ENCODE measurements around the gene CD300E.
"Not testable (repeated sequence)": the region's sequence is repeated elsewhere in the genome, so short reads cannot be mapped to it uniquely, and the experiment has no call there.

CD300E gene, protein sequence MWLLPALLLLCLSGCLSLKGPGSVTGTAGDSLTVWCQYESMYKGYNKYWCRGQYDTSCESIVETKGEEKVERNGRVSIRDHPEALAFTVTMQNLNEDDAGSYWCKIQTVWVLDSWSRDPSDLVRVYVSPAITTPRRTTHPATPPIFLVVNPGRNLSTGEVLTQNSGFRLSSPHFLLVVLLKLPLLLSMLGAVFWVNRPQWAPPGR

DNA sequence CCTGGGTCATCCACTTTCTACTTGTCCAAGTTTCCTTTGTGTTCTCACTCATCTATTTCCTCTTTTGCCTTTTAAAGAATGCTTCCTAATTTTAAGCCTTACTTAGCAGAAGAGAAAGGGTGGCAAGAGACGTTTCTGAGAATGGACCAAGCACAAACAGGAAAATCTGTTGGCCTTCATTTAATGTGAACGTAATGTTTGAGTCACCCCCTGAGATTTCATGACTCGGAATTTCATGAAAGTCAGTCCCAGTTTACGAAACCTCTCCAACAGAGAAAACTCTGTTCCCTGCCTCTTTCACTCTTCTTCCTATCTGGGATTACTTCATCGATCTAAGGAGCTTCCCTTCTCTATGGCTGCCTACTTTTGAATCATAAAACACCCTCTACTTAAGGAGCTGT lies at the start of gene CD300E:
Gene CD300E (minus strand): TSS at position 46 of the 401 bp plus-strand sequence. CDS start 117 bp downstream, outside the sequence.
- ATAC-seq (no peak), DNase-seq (no peak)

DNA sequence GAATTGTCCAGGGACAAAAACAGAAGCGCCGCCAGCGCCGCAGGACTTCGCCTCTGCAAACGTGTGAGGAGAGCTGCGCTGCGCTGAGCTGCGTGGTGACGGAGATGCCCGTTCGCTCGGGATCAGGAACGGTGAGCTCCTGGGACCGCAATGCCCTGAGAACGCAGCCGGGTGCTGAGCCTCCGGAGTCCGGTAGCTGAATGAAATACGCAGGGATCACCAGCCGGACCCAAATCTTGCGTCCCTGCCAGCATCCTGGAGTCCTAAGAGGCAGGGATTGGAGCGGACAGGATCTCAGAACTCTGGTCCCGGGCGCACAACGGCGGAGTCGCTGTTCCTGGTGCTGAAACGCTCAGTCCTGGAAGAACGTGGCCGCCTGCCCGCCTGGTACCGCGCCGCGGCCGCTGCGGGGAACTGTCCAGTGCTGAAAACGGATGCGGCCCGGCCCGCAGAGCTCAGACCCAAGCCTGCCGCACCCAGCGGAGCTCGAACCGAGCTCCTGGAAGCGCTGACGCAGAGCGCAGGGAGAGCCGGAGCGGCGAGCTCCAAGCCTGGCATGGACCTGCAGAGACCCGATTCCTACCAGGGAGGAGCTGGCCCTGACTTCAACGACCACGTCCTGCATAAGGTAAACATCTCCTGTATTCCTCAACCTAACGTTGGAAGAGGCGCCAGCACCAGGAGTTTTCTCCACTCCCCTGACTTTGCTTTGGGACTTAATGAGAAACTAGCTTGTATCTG lies 47.7 kb upstream of the CD300E start:
- peak; percentile 78 for DNase-seq

DNA sequence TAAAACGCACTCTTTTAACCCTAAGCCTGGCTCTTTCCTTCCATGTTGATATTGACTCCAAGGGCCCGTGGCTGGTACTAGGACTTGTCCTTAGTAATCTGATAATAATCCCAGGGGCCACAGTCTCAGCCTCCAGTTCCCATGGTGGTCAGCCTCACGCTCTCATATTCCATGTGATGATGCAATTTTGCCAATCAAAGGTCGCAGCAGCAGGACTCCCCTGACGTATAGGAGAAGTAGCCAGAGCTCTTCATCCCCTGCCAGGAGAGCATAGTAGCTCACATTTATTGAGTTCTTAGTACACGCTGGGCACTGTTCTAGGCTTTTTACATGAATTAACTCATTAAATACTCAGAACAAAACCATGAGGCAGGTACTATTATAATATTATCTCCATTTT lies 46.8 kb upstream of the CD300E start:
- DNase-seq (no peak), ATAC-seq (no peak)

More for the DNA sequence above, 47.7 kb upstream of the CD300E start:
- ATAC-seq = peak; percentile 78

DNA sequence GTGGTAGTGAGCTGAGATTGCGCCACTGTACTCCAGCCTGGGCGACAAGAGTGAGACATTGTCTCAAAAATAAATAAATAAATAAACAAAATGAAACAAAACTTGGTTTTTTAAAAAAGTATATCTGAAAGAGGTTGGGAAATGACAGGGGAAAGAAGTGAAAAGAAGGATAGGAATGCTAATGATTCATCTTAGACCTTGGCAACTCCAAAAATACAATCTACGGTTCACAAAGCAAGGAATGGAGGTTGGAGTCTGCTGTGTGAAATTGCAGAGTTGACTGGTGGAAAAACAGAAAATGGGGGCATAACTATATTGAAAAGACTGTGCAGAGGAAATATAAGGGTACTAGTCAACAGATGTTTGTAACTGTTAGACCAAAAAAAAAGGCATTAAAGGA lies 40.0 kb upstream of the CD300E start:
- DNase-seq (no peak), ATAC-seq (no peak)

DNA sequence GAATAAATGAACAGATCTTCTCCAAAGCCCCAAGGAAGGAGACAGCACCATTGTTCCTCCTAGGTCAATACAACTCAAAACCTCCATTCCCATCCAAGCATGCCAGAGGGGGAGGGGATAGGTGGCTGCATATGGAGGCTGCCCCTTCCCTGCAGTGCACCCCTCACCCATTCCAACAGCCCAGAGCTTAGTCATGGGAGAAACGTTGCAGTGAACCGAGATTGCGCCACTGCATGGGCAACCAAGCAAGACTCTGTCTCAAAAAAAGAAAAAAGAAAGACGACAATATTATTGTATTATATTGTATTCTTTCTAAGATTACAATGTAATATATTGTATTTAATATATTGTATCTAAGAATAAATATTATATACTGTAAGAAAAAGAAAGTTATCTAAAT lies 36.4 kb upstream of the CD300E start:
- ATAC-seq (no peak), DNase-seq (no peak)

DNA sequence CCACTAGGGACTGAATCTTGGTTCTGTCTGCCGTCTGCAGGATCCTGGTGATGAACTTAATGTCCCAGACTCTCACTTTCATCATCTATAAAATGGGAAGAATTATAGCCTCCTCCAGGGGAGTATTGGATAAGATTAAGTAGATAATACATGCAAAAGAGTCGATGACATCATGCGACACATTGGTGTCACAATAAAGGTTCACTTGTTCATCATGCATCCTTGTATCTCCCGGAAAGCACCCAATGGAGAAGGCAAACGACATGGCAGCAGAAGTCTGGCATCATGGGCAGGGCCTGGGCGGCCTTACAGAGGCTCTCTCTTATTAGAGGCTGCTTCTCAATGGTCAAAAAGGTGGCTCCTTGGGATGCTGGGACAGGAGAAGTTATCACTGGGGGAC lies 35.1 kb upstream of the CD300E start:
- no peak for DNase-seq
- ATAC-seq = no peak

DNA sequence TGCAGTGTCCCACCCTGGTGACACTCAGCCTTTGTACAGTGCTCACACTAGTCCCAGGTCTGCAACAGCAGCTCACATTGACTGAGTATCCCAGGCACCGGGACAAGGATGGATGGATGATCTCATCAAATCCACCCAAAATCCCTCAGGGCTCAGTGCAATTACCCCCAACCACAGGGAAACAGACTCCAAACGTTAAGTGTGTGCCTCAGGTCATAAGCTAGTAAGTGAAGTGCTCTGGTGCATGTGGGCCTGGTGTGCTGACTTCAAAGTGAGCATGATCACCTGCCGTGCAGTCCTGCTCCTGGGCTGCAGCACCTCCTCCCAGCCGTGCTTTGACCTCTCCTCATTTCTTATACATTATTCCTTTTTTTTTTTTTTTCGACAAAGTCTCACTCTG lies 31.2 kb upstream of the CD300E start:
- no peak for ATAC-seq
- no peak for DNase-seq

DNA sequence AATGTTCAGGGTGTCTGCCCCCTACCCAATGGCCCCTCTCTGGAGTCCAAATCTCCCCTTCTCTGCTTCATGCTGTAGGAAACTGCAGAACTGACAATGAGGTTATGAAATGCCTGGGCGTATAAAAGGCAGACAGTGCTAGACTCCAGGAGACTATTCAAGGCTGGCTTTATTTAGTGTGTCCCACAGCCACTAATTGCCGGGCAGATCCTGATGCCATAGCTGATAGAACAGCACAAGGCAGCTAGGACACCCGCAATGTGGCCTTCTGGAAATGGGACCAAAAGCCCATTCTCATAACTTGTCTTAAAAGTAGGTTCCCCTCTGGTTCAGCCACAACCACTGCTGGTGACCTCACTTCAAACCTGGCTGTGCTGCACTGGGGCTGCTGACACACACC lies 28.5 kb upstream of the CD300E start:
- DNase-seq (no peak), ATAC-seq (no peak)

DNA sequence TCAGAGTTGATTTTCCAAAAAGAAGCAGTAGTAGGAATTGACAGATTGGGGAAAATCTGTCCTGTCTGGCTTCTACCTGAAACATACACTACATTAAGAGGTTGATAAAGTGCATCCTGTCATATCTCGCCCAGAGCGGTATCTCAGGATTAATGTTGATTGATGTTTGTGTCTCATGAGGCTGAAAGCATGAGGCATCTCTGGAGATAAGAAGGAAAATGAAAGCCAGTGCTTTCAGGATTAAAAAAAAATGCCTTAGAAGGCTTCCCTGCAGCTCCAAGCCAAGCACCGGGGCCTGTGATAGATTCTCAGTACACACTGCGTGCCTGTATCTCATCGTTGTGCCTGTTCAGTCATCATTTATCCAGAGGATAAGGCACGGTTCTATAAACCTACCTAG lies 26.4 kb upstream of the CD300E start:
- no peak for DNase-seq
- ATAC-seq = no peak

DNA sequence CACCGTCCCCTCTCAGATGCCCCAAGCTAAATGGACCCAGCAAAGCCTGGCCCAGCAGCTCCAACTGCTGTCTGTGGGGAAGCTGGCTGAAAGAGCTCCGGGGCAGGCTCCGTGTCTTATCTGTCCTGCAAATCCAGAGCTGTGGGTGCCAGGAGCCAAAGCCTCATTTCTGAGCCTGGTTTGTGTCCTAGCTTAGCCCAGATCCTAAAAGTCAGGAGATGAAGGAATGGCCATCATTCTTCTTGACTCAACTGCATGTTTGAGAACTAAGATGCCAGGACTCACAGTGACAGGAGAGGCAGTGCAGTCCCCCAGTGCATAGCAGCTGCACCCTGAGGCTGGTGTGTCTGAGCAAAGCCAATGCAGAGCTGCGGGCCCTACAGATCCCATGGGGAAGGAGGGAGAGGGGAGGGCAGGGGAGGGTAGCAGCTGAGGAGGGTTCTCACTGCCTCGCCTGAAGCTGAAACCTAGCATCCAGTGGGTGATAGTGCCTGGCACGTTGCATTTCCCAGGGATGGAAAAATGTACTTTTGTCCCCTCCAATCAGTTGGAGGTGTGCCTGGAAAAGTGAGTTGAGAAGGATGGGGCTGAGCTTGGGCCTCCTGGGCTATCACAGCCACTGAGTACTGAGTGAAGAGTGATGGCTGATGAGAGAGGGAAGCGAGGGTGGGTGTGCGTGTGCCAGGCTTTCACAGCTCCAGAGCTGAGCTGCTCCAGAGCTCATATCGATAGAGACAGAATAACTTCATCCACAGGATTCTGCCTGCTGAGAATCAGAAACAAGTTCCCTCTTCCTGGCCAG lies 24.5 kb upstream of the CD300E start:
- DNase-seq (no peak), ATAC-seq (no peak)

DNA sequence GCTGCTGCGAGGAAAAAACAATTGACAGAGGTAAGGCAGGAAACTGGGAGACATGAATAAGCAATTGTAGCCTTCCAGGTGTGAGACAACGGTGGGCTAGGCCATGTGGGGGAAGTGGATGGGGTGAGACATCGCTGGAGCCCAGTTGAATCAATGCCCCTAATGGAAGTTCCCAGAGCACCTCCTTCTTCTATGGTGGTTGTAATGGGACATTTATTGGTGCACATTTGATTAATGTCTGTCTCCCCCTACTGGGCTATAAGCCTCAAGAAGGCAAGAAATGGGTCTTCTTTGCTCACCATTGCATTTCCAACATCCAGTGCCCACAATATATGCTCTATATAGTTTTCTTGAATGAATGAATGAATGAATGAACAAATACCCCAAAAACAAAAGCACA lies 22.7 kb upstream of the CD300E start:
- DNase-seq (no peak), ATAC-seq (peak; percentile 32)

DNA sequence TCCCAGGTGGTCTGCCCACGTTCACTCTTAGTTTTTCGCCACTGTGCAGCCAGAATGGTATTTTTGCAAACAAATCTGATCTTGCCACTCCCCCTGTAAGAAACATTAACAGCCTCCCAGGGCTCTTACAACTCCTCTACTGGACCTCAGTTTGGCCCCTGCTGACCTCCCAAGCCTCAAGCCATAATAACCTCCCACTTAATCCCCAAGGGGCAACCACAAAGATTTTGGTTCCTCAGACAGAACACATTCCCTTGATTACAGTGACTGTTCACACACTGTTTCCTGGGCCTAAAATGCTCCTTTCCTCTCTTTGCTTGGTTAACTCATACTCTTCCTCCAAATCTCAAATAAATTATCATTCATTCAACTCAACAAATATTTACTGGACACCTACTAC lies 21.5 kb upstream of the CD300E start:
- ATAC-seq = no peak

DNA sequence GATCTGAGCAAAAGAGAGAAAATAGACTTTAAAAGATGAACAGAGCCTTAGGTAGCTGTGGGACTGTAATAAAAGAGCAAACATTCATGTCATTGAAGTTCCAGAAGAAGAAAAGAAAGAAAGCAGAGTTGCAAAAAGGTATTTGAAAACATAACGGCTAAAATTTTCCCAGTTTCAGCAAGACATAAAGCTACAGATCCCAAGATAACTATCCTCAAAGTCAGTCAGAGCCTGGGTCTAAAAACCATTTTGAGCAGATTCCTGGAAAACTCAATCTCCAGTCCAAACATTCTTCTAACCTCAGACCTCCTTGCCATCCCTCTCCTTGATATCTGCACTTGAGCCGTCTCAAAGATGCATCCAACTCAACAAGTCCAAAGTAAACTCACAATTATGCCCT lies 20.9 kb upstream of the CD300E start:
- ATAC-seq (no peak), DNase-seq (no peak)

More for the DNA sequence above, 21.5 kb upstream of the CD300E start:
- DNase-seq = no peak

DNA sequence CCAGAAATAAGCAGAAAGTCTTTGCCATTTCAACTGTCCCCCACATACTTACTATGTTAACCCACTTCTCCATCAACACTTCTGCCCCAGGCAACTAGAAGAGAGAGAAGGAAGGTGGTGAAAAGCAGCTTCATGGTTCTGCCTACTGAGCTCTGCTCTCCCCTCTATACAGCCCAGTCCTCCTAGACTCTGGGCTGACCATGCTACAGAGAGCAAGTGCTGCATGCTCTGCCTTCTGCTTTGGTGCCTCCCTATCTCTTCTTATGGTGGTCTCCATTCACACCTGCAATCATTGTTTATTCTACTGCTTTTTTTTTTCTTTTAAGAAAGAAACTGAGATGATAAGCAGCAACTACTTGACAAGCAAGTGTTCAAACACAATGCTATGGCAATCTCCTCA lies 20.3 kb upstream of the CD300E start:
- DNase-seq (no peak), ATAC-seq (no peak)

DNA sequence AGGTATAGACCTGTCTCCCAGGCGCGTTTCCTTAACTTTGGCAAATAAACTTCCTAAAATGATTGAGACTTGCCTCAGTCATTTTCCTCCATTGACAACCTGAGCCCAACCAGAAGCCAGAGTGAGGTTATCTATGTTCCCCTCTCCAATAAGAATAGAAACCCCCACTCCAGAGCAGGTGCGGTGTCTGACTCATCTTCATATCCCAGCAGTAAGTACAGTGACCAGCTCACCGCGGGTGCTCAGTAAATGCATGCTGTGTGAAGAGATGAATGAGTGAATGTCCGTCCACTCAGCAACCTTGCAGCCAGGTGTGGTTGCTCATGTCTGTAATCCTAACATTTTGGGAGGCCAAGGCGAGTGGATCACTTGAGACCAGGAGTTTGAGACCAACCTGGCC lies 19.5 kb upstream of the CD300E start:
- ATAC-seq = no peak
- no peak for DNase-seq

DNA sequence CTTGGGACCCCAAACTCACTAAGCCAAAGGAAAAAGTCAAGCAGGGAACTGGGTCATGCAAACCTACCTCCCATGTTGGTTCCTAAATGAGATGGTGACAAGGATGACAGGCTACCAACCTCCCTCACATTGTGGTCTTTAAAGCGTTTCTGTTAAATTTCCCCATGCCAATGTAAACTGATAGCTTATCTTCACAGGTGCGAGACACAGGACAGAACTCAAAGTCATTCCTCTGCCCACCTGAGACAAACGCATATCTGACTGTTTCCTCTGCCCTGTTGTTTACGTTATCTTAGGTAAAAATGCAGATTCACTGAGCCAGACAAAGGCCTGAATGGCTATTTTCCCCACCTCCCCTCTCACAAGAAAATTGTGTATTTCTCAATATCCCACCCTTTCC lies 19.0 kb upstream of the CD300E start:
- DNase-seq (no peak), ATAC-seq (no peak)

DNA sequence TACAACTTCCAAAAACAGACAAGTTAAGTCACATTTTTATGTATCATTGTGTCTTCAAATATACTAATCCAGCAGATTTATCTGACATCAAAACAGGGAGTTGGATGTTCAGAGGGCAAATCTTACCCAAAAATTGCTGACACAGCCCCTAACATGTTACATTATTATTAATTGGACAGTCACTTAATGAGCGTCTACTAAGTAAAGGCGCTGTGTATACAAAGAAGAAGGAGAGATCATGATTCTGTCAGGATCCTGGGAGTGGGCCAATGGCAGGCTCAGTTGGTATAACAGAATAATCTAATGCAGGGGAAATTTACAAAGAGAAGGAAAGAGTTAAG lies 18.4 kb upstream of the CD300E start:
- ATAC-seq = no peak

DNA sequence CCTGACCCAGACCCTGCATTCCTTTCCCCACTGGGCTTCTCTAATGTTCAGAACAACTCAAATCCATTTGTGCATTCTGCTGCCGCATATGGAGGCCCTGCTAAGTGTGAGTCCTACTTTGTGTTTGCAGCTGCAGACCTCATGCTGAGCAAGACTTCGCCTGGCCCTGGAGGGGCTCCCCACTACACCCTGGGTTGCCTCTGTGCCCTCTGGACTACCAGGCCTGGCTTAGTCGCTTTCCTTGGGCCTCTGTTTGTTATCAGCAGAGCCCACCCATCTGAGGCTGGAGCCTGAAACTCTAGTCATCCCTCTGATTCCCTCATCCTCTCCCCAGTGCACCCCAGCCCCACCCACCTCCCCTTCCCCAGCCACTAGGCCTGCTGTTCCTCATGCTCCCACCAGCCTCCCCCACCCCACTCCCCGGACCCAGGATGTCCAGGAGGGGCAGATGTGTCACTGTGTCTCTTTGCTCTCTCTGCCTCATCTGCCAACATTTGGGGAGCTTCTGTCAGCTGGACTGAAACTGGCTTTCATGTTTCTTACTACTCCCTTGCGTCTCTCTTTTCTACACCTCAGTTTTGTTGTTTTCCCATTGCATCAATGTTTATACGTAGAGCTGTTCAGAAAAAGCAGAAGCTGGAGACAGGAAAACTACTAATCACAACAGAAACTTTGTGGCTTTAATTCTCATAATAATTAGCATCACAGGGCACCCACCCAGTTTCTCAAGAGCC lies 17.9 kb upstream of the CD300E start:
- no peak for ATAC-seq
- no peak for DNase-seq

More for the DNA sequence above, 18.4 kb upstream of the CD300E start:
- no peak for DNase-seq

DNA sequence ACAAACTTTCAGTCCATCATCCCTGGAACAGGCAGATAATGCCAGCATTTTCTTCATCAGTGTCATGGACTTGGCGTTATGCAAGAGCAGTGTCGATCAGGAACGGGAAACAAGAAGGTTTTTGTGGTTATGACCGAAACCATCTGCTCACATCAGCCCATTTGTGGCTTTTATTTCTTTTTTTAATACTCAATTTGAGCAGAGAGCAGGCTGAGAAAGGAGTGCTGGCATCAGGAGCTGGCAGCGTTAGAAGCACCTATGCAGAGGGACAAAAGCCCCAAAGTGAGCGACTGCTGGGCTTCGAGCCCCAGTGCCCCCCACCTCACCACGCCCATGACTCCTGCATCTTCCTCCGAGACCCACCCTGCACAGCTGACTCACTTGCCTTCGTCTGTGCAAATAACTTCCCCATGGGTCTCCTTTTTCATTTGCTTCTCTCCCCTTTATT lies 16.2 kb upstream of the CD300E start:
- DNase-seq (no peak), ATAC-seq (peak; percentile 51)

DNA sequence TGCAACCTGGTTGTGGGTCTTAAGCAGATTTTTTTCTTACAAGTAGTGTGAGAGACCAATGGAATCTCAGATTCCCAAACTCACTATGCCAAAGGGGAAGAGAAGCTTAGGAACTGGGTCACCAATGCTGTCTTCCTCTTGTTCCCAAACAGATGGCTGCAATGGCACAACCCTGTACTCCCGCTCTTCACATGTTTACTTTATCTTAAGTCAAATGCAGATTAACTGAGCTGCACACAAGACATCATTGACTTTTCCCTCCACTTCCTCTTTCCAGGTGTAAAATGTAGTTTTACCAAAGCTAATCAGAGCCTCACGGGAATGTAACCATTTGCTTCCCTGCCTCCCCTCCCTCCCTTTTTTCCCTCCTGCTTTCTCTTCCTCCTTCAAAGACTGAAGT lies 14.4 kb upstream of the CD300E start:
- DNase-seq = no peak
- no peak for ATAC-seq

DNA sequence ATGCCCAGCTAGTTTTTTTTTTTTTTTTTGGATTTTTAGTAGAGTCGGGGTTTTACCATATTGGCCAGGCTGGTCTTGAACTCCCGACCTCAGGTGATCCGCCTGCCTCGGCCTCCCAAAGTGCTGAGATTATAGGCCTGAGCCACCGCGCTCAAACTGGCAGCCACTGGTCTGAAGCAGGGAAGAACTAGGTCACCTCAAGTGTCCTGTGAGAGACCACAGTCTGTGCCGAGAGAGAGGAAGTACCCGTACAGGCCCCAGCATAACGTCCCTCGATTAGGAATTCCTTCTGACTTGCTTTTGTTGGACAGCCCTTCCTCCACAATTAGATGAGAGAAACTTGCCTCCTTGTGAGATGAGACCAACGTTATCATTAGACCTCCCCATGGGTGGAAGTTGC lies 13.7 kb upstream of the CD300E start:
- DNase-seq (no peak), ATAC-seq (no peak)

DNA sequence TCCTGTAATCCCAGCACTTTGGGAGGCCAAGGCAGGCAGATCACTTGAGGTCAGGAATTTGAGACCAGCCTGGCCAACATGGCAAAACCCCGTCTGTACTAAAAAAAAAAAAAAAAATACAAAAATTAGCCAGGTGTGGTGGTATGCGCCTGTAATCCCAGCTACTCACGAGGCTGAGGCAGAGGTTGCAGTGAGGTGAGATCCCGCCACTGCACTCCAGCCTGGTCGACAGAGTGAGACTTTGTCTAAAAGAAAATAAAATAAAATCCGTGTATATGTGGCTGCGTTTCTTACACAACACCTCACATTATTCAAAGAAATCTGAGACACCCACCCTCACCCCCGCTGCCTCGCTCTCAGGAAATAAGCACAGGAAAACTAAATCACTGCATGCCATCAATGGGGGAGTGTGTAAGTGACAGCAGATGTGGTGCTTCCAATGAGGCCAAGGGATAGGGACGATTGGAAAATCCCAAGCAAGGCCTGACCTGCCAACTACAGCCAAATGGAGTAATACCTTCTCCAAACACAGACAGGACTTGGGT lies 13.1 kb upstream of the CD300E start:
- DNase-seq, ATAC-seq: not testable (repeated sequence)

Data from stimulated activated naive CD8-positive, alpha-beta T cell treated with anti-CD3 and anti-CD28 coated beads, Interleukin-15, Interleukin-2, amounts not matched to agents 100 U/mL and 50 U/mL, for 24 hours (primary cell).